Thoracic aorta (tissue), 2 donors: ENCODE results near the gene PRDM5. TPM values are rescaled to one million over a fixed set of nuclear protein-coding genes. Genes with fewer than 3 reads are reported as not detected.

ENCODE experiments used
- ATAC-seq: fragments of 150-250 bp; one replicate; pipeline ENCODE4 v1.8.0; 2017; ENCODE audit warnings: low read depth; ENCODE audit not compliant: insufficient number of reproducible peaks, low FRiP score
- DNase-seq: peaks from one replicate; pipeline ENCODE4 v3.0.0-alpha.2; 2020; ENCODE audit warnings: low spot score
- H3K27ac ChIP-seq, 2 donors: fragments of 200-600 bp; sonication (generic); 1 replicate in 1 of 2; 2 replicates in 1 of 2; pipeline ENCODE4 v1.5.1; 2016; ENCODE audit warnings: mild to moderate bottlenecking in 2 of 2, moderate library complexity in 2 of 2
- H3K27me3 ChIP-seq: fragments of 200-600 bp; sonication (generic); replicated peaks from 2 replicates; pipeline ENCODE4 v1.6.0; 2016; ENCODE audit warnings: mild to moderate bottlenecking; ENCODE audit not compliant: insufficient read depth
- H3K36me3 ChIP-seq: fragments of 200-600 bp; sonication (generic); one replicate; pipeline ENCODE4 v1.5.1; 2016
- H3K4me1 ChIP-seq, 2 donors: fragments of 200-600 bp; sonication (generic); 1 replicate in 1 of 2; 2 replicates in 1 of 2; pipeline versions ENCODE4 v1.5.1 to v1.6.0; 2016; ENCODE audit warnings: low read depth in 2 of 2, mild to moderate bottlenecking in 1 of 2; ENCODE audit not compliant: control insufficient read depth in 1 of 2
- H3K4me3 ChIP-seq: fragments of 200-600 bp; sonication (generic); 2 replicates; pipeline ENCODE4 v1.5.1; 2016; ENCODE audit warnings: mild to moderate bottlenecking
- H3K9me3 ChIP-seq: fragments of 200-600 bp; sonication (generic); 2 replicates; pipeline ENCODE4 v1.5.1; 2016
- total RNA-seq, 2 donors: library from RNA; depleted of rRNA; stranded (reverse); fragments of >200 nt; gene quantifications; one replicate each; pipeline versions ENCODE4 v1.1.0 to v1.2.3, GENCODE V29; 2016
- TF ChIP-seq, protein P1 (sequence below): fragments of 200-600 bp; sonication (generic); IDR thresholded peaks from one replicate; pipeline ENCODE4 v1.5.1; 2019; ENCODE audit warnings: antibody characterized with exemption

PRDM5 gene
- total RNA-seq, 2 donors from 2014 or later: 16.6 to 19.9 TPM

DNA sequence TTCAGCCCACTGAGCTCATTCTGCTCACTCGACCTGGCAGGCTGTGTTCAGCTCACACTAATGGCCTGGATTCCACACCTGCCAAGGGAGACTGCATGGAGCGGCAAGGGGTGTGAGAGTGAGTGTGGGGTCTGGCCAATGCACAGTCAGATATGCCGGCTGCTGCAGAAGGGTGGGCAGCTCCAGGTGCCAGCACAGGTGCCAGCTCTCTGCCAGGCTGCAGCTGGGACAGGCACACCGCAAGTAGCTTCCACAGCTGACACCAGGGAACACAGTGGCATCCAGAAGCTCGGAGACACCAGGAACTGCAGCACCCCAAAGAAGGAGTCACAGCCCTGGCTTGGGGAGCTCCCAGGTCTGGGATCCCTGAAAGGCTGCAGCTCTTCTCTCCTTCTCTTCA, 83.7 kb downstream of the PRDM5 start:
- H3K27ac ChIP-seq: no peak overlapping the region
- TF ChIP-seq, protein P1, sequence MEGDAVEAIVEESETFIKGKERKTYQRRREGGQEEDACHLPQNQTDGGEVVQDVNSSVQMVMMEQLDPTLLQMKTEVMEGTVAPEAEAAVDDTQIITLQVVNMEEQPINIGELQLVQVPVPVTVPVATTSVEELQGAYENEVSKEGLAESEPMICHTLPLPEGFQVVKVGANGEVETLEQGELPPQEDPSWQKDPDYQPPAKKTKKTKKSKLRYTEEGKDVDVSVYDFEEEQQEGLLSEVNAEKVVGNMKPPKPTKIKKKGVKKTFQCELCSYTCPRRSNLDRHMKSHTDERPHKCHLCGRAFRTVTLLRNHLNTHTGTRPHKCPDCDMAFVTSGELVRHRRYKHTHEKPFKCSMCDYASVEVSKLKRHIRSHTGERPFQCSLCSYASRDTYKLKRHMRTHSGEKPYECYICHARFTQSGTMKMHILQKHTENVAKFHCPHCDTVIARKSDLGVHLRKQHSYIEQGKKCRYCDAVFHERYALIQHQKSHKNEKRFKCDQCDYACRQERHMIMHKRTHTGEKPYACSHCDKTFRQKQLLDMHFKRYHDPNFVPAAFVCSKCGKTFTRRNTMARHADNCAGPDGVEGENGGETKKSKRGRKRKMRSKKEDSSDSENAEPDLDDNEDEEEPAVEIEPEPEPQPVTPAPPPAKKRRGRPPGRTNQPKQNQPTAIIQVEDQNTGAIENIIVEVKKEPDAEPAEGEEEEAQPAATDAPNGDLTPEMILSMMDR: no peak
- no peaks in the 10 kb centered on the region for H3K27me3 ChIP-seq
- DNase-seq: no peak
- H3K9me3 ChIP-seq: peaks cover 3% of the 10 kb centered on the region
- no peaks in the 10 kb centered on the region for H3K4me1 ChIP-seq
- ATAC-seq: no peak
- no peak overlapping the region for H3K4me3 ChIP-seq
- no peaks in the 10 kb centered on the region for H3K36me3 ChIP-seq

- TF ChIP-seq, protein P1: no peak
- DNase-seq: no peak
- Histone ChIP-seq H3K27me3 (no peaks in the 10 kb centered on the region), H3K36me3 (no peaks in the 10 kb centered on the region), H3K4me1 (no peaks in the 10 kb centered on the region), H3K4me3 (no peak overlapping the region), H3K9me3 (peaks cover 3% of the 10 kb centered on the region), H3K27ac (no peak overlapping the region)
- ATAC-seq: no peak
These were observed 84.9 kb downstream of the PRDM5 start for GRCh38 chr4:120837656-120838055.

- Histone ChIP-seq H3K4me1 (no peaks in the 10 kb centered on the region), H3K27me3 (no peaks in the 10 kb centered on the region), H3K4me3 (no peak overlapping the region), H3K27ac (no peak overlapping the region), H3K9me3 (peaks cover 3% of the 10 kb centered on the region), H3K36me3 (no peaks in the 10 kb centered on the region)
- DNase-seq: no peak
- TF ChIP-seq, protein P1: no peak
- no peak for ATAC-seq
These were observed 87.2 kb downstream of the PRDM5 start for GRCh38 chr4:120835342-120835741.

DNA sequence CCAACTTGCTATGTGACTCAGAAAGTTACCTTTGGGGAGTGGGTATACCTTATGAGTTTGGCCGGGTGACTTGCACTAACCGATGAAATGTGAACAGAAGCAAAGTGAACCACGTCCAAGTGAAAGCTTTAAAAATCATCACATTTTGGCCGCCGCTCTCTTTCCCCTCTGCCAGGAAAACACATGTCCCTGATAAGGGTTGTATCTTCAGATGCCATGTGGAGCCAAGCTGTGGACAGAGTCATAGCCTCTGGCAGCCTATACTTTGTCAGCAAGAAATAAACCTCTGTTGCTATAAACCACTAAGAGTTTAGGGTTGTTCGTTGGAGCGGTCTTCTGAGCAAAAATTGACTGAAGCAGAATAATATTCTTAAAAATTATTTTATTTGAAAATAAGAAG, 92.3 kb downstream of the PRDM5 start:
- ATAC-seq: no peak
- Histone ChIP-seq H3K4me3 (no peak overlapping the region), H3K27me3 (no peaks in the 10 kb centered on the region), H3K36me3 (no peaks in the 10 kb centered on the region), H3K9me3 (peaks cover 3% of the 10 kb centered on the region), H3K27ac (no peak overlapping the region), H3K4me1 (no peaks in the 10 kb centered on the region)
- TF ChIP-seq, protein P1: no peak
- no peak for DNase-seq

DNA sequence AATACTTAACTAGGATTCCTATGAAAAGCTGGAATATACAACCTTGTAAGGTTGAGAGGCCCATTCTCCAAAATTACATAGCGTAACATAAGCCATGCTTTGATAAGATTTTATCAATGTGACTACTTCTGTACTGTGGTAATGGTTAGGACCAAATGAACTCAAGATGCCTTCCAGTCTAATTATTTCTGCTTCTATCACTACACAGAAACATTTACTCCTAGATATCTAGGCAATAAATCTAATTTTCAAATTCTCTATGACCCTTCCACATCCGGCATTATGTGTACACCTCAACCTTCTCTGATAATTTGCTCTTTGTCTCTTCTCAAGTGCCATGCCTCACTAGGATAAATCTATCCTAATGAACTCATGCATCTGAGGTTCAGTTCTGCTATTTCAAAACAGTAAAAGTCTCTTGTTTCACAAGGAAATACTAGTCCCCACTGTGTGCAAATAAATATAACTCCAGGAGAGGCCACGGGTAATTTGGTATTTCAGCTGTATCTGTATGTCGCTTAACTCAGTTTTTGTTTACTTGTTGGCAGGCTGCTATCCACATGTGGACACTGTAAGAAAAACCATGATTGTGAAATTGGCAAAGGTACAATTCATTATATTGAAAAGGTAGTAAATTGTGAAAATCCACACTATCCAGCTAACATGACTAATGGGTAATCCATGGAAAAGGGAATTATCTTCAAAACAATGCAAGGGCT, 93.3 kb downstream of the PRDM5 start:
- ATAC-seq (no peak), DNase-seq (no peak)
- H3K9me3 ChIP-seq: peaks cover 3% of the 10 kb centered on the region
- no peak overlapping the region for H3K27ac ChIP-seq
- TF ChIP-seq, protein P1: no peak
- no peak overlapping the region for H3K4me3 ChIP-seq
- H3K36me3 ChIP-seq: no peaks in the 10 kb centered on the region
- H3K27me3 ChIP-seq: no peaks in the 10 kb centered on the region
- no peaks in the 10 kb centered on the region for H3K4me1 ChIP-seq
